HEK293 (cell line): Measurements from ENCODE around the gene KIF23.

Source experiments
- CTCF ChIA-PET: fragments of 350-600 bp; formaldehyde crosslinking; extraction: SDS; loops from one replicate; lab custom pipeline; 2021; ENCODE audit warnings: antibody characterized with exemption; lab: Yijun Ruan, JAX
- POLR2A ChIA-PET: fragments of 300-600 bp; formaldehyde crosslinking; extraction: SDS; loops from one replicate; lab custom pipeline; 2020; ENCODE audit warnings: antibody characterized with exemption, inconsistent platforms; lab: Yijun Ruan, JAX
- H3K27ac ChIP-seq: fragments of 200-500 bp; sonication (Bioruptor generic); 2 replicates; pipeline ENCODE4 v1.5.1; 2014; ENCODE audit warnings: low read depth, low read length, control low read depth, inconsistent platforms; ENCODE audit errors: extremely low read depth
- H3K36me3 ChIP-seq, 2 experiments: fragments of 200-500 bp in 1 of 2; sonication (Bioruptor generic) in 1 of 2; 1 replicate in 1 of 2; 2 replicates in 1 of 2; pipeline ENCODE4 v1.5.1; 2014 to 2017; ENCODE audit warnings: inconsistent platforms in 2 of 2, low read length in 2 of 2; ENCODE audit not compliant: control insufficient read depth in 2 of 2, insufficient read depth in 1 of 2
- H3K4me1 ChIP-seq: fragments of 200-500 bp; sonication (Bioruptor generic); 2 replicates; pipeline ENCODE4 v1.5.1; 2014; ENCODE audit warnings: mild to moderate bottlenecking, low read length, inconsistent platforms; ENCODE audit not compliant: control insufficient read depth, insufficient read depth
- H3K4me3 ChIP-seq: 2 replicates; pipeline ENCODE4 v1.5.1; 2011; ENCODE audit warnings: low read depth, mild to moderate bottlenecking, control low read depth, low read length, moderate library complexity
- H3K9me3 ChIP-seq: fragments of 200-500 bp; sonication (Bioruptor generic); 2 replicates; pipeline ENCODE4 v1.5.1; 2014; ENCODE audit warnings: low read depth, low read length, inconsistent platforms; ENCODE audit not compliant: control insufficient read depth, insufficient read depth
- OVOL3 ChIP-seq: fragments of 450-650 bp; formaldehyde crosslinking; IDR thresholded peaks from 2 replicates; pipeline ENCODE4 v1.5.1; 2016; ENCODE audit warnings: missing biosample characterization, missing genetic modification characterization

KIF23 gene

GRCh38 chr15:69497667-69498066, 83.5 kb downstream of the KIF23 start:
- TF ChIP-seq OVOL3 (tag by site-specific recombination), result no peak
- Histone ChIP-seq H3K36me3 (no peaks in the 10 kb centered on the region; a peak in 2 of 3 replicates), H3K27ac (no peak overlapping the region), H3K4me1 (no peaks in the 10 kb centered on the region), H3K9me3 (no peaks in the 10 kb centered on the region), H3K4me3 (no peak overlapping the region)
- ChIA-PET CTCF (interaction anchor here (0.5 to 1.3 kb wide), 4 partner anchors 19 to 968 kb away, joined by 3 to 4 read pairs (median 4); no protein-coding TSS in a partner anchor), POLR2A (no interaction called here)
